NCI-H1930 (cell line): ENCODE measurements around the gene MOV10L1.
"Not testable (repeated sequence)": the region's sequence is repeated elsewhere in the genome, so short reads cannot be mapped to it uniquely, and the experiment has no call there.

Experiments
- DNase-seq, 2 experiments: peaks; one replicate each; lab custom pipeline; 2025; lab: John Stamatoyannopoulos, UW

MOV10L1 gene

DNA sequence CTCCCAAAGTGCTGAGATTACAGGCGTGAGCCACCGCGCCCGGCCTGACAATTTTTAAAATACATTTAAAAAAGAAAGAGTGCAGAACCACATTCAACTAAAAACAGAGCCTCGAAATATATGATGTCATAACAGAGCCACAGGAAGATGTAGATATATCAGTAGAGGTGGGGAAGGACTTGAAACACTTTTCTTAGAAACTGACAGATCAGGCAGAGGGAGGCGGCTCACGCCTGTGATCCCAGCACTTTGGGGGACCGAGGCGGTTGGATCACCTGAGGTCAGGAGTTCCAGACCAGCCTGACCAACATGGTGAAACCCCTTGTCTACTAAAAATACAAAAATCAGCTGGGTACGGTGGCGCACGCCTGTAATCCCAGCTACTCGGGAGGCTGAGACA lies 11.6 kb upstream of the MOV10L1 start:
- no peak for DNase-seq

DNA sequence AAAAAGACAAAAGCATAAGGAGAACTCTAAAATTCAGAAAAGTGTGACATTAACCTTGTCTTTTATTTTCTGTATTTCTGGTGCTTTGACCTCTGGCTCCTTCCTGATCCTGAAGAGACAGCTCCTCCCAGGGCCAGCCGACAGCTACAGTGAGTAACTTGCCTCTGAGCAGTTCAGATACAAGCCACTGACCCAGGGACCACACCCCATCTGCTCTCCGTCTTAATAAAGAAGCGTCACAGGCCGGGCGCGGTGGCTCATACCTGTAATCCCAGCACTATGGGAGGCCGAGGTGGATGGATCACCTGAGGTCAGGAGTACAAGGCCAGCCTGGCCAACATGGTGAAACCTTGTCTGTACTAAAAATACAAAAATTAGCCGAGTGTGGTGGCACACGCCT lies 11.0 kb upstream of the MOV10L1 start:
- no peak for DNase-seq

DNA sequence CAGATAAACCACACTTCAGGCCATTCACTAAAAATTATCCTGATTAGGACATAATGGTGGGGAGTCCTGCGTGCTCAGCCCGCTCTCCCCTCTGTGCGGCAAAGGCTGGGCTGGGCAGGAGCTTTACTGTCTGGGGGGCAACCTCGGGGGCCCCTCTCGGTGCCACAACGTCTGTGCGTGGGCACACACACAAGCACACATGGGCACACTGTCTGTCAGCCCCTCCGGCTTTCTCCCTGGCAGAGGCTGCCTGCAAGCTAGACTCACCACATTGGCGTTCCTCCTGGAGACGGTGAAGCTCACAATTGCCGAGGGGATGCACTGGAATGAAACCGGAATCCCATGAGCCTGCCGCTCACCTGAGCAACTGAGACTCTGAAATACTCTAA lies 9.7 kb upstream of the MOV10L1 start:
- DNase-seq, result no peak

DNA sequence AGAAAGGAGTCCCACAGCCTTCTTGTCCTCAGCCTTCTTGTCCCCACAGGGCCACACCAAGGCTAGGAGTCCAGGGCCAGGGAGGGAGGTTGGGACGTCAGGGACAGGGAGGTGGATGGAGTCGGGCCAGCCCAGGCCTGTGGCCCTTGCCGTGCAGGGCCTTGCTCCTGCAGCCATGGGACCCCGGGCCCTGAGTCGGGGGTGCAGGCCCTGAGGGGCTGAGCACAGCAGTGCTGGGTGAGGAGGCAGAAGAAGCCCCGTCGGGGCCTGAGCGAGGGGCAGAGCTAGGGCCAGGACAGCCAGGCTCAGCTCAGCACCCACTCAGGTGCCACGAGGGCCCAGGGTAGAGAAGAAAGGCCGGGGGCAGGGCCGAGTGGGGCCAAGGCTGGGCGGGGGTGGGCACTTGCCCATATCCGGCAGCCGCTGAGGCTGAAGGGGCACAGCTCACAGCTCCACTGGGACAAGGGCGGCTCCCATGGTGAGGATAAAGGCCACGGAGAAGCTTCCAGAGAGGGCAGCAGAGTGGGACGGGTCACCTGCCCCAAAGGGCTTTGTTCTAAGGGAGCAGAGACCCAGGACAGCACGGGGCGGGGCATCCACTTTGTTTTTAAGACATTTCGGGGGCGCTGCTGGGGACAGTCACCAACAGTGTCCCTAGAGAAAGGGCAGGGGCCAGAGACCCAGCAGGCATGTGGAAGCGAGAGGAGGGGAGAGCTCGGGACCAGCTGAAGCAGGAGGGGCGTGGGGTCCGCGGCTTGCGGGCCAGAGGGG lies 8.2 kb upstream of the MOV10L1 start:
- DNase-seq, result no peak

DNA sequence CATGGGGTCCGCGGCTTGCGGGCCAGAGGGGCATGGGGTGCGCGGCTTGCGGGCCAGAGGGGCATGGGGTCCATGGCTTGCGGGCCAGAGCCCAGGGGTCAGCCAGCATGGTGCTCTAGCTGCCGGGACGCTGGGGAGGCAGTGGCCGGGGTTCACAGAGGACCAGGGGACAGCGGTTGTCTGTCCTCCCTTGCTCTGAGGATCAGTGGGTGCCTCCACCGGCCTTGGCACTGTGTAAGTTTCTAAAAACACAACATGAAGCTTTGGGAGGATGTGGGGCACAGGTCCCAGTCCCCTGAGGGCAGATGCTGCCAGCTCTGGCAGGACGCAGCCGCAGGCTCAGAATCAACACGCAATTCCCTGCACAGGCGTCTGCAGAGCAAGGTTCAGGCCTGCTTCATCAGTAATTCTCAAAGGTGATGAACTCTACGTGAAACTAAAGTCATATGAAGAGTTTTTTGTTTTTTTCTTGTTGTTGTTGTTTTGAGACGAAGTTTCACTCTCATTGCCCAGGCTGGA lies 7.5 kb upstream of the MOV10L1 start:
- DNase-seq, result no peak

DNA sequence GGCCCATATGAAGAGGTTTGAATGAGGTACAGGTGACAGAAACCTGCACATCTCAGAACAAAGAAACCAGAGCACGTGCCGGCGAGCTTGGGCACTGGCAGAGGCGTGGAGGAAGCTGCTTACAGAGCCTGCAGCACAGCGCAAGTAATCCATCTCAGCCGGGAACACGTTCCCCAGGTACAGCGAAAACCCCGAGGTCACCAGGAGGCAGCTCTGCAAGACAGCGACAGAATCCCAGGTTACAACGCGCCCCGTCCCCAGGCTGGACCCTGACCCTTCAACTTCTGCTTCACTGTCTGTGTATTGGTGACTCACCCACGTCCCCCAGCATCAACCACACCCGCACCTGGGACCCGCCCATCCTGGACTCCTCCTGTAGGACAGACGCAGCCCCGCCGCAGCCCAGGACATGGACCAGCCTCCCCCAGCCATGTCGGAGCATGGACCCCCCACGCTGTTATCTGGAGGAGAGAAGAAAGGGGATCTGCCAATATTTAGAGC lies 6.8 kb upstream of the MOV10L1 start:
- DNase-seq, result no peak

DNA sequence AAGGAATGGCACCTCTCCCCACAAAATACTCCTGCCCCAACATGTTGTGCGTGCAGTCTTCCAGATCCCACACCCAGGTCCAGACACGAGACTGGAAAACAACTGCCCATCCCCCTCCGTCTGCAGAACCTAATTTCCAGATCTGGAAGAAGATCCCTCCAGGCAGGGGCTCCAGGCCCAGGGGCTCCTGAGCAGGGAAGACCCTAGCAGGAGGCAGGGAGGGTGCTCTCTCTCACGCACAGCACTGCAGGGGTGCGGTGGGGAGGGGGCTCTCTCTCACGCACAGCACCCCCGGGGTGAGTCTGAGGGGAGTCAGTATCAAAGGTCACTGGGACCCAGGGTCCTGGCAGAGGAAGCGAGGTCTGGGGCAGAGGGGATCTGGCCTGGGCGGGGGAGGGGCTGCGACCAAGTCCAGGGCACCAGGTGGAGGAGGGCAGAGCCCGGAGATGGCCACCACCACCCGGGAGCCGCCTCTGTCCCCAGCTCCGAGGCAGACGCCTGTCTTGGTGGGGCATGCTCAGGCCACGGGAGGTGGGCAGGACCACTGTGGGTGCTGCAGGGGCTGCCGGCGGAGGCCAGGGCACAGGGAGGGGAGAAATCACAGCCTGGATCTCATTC lies 6.2 kb upstream of the MOV10L1 start:
- no peak for DNase-seq

DNA sequence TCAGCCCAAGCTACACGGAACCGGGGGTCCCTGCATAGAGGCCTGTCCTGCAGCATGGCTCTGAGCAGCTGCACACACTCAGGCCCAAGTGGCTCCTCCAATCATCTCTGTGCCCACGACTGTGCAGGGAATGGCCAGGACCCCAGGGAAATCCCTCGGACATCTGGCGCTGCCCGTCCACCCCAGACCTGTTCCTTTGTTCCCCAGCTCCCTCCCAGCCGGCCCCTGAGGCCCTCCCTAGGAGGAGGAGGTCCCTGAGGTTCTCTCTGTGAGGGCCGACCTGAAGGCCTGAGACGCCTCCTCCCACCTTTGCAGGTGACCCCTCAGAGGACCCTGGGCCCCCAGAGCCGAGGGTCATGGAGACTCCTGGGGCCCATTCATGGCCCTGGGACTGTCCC lies 5.7 kb upstream of the MOV10L1 start:
- no peak for DNase-seq

DNA sequence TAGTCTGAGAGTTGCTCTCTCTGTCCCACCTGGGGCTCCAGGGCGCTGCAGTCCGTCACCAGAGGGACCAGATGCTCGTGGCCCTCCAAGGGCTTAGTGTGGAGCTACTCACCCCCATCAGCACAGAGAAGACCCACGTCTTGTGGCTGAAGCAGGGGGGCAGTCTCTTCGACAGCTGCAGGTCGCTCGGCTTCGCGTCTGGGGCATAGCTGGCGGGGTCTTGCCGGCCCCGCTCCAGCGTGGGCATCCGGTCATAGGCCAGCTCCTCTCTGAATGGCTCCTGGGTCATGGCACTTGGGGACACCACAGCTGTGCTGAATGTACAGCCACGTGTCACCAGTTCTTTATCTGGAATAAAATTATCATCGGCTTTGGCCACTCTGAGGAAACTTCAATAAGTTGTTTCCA lies 5.2 kb upstream of the MOV10L1 start:
- no peak for DNase-seq

DNA sequence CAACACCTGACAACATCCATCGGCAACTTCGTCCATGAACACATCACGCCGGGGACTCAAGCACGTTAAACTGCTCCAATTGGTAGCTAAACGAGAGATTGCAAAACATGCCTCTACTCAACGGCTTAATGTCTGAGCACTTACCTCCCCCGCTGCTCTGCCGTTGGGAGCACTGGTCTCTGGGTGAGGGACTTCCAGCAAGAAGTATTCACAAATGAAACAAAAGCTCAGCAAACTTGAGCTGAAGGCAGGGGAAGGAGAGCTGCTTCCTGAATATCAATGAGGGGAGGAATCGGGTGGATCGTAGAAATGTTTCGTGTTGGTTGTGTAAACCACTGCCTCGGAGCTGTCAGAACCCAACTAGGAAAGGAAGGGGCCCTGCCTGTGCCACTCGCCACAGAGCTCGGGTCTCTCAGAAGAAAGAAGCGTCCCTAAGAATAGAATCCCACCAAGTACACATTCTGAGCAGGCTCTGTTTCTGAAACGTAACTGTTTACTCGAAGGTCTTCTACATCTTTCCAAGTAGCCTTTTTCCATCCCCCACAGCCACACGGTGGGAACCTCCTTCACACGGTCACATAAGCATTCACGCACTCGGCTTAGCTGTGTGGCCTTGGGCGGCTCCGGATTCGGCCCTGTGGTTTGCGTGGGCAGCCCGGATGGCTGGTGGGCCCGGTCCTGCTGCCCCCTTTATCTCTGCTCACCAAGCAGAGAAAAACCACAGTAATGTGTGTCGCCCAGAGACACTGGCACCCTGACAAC lies 4.4 kb upstream of the MOV10L1 start, which contains the start of gene MLC1:
TSS of gene MLC1 (minus strand) at position 216 of the 762 bp plus-strand sequence. CDS start 524 bp downstream, outside the sequence.
- no peak for DNase-seq

DNA sequence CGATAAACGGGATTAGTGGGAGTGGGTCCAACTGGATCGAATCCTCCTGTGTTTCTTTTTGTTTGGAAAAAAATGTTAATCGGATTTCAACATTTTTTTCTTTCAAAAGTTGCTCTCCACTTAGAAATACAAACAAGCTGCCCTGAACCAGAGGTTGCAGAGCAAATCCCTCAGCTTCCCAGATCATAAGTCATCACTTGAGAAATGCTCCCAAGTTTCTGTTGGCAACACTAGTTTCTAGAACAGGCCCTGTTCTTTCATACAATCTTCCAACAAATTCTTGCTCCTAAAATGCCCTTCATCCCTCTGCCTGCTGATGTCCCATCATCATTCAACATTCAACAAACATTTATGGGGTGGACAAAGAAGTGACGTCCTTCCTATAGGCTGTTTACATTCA lies 3.3 kb upstream of the MOV10L1 start:
- no peak for DNase-seq

DNA sequence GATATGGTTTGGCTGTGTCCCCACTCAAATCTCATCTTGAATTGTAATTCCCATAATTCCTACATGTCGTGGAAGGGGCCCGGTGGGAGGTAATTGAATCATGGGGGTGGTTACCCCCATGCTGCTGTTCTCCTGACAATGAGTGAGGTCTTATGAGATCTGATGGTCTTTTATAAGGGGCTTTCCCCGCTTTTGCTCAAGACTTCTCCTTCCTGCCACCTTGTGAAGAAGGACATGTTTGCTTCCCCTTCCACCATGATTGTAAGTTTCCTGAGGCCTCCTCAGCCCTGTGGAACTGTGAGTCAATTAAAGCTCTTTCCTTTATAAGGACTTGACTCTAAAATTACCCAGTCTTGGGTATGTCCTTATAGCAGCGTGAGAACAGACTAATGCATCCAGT lies 2.8 kb upstream of the MOV10L1 start:
- DNase-seq, result not testable (repeated sequence)

DNA sequence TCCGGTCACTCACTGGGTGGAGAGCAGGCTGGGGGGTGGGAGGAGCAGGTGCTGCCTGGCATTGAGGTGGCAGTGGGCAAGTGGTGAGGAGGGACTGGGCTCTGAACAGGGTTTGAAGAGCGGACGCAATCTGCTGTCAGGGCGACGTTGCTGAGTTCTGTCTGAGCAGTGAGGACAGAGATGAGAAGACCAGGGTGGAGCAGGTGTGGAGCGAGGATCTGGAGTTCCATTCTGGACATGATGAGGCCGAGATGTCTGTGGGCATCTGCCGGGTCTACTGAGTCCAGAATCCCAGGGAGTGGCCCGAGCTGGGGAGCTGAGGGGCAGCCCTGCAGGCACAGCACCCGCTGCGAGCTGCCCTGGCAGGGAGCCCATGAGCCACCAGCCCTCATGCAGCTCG lies 2.2 kb upstream of the MOV10L1 start:
- DNase-seq, result no peak

DNA sequence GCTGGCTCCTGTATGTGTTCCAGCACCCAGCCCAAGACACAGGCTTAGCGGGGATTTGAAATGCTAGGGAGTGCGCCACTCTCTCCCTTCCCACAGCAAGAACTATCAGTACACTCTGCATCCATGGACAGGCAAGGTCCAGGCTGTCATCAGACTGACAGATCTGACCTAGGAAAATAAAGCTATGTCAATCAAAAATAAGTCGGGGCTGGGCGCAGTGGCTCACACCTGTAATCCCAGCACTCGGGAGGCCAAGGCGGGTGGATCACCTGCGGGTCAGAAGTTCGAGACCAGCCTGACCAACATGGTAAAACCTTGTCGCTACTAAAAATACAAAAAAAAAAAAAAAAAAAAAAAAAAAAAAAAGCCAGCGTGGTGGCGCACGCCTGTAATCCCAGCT lies 1.7 kb upstream of the MOV10L1 start:
- no peak for DNase-seq

DNA sequence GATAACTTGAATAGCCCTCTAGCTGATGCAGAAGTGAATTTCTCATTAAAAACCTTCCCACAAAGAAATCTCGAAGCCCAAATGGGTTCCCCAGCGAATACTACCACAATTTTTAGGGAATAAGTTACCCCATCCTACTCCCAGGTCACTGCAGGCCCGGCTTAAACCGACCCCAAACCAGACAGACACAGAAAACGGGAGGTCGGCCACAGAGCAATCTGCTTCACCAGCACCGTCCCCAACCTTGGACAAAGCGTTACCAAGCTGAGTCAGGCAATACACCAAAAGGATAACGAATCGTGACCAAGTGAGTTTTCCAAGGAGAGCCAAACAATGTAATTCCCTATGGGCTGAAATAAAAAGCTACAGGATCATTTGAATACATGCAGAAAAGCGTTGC lies 575 bp upstream of the MOV10L1 start:
- no peak for DNase-seq

DNA sequence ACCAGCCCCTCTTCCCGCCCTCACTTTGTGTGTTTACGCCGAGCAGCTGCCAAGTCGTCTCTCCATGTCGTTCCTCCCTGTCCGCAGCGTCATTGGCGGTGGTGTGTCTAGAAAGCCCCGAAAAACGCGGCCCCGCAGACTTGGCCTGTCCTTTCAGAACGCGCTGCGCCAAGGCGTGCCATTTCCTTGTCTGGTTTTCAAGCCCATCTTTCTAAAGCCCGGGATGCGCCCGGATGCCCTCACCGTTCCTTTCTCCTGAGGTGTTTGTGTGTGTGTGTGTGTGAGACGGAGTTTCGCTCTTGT lies 557 bp downstream of the MOV10L1 start:
- no peak for DNase-seq

DNA sequence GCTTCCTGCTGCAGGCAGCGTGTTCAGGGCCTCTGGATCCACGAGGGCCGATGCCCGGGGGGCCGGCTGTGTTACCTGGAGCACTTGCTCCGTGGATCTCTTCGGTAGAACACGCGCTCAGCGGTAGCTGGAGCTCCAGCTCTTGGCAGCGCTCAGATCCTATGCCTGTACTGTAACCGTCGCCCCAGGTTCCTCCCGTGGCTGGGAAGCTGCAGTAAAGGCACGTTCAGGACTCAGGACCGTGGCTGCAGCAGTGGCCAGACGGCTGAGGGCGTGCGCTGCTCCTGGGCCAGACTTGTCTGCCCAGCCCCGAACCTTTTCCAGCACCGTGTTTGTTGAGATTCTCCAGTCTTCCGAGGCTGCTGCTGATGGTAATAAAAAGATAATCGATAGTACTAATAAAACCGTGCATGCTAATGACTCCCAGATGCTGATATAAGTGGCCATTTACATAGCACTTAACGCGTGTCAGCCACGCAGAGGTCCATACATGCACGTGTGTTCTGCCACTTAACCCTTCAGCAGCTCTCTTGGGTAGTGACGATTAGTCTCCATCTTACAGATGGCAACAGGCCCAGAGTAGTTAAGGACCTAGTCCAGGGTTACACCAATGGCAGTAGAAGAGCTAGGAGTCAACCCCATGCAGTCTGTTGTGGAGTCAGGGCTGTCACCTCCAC lies 1.4 kb downstream of the MOV10L1 start:
- no peak for DNase-seq

DNA sequence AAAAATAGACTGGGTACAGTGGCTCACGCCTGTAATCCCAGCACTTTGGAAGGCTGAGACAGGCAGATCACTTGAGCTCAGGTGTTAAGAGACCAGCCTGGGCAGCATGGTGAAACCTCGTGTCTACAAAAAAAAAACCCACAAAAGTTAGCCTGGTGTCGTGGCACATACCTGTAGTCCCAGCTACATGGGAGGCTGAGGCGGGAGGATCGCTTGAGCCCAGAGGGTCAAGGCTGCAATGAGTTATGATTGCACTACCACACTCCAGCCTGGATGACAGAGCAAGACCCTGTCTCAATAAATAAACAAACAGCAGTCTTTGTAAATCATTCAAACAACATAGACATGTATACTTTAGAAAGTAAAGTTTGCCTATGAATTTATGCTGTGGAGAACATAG lies 2.5 kb downstream of the MOV10L1 start:
- DNase-seq, result no peak

DNA sequence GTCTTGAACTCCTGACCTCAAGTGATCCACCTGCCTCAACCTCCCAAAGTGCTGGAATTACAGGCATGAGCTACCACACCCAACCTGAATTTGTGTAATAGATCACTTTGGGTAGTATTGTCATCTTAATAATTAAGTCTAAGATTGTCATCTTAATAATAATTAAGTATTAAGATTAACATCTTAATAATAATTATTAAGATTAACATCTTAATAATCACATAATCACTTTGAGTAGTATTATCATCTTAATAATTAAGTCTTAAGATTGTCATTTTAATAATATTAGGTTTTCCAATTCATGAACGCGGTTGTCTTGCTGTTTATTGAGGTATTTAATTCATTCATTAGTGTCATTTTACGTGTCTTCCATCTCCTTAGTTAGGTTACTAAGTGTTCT lies 8.2 kb downstream of the MOV10L1 start:
- DNase-seq, result no peak

DNA sequence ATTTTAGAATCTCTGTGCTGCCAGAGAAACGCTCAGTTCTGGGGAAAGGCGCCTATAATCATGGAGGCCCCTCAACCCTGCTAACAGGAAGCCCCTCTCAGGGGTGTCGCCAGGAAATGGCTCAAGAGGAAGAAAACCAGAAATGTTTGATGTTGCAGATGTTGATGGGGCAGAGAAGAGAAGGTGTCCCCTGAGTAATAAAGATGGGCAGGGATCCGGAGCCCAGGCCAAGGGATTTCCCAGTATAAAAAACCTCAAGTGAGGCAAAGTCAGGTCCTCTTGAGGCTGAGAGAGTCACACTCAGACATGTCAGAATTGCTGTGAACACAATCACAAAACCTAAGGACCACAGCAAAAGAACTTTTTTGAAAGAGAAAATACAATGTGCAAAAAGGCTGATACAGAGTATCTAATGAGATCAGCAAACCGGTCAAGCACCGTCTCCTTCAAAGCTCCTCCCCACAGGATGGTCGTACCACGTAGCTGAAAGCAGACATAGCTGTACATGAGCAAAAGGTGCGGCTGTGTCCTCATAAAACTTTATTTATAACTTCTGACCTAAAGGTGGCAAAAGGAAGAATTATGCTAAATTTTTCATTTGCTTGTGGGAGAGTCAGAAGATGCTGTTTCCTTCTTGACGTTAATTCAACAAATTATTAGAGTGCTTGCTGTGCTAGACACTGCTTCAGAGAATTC lies 12.2 kb downstream of the MOV10L1 start:
- DNase-seq, result no peak

DNA sequence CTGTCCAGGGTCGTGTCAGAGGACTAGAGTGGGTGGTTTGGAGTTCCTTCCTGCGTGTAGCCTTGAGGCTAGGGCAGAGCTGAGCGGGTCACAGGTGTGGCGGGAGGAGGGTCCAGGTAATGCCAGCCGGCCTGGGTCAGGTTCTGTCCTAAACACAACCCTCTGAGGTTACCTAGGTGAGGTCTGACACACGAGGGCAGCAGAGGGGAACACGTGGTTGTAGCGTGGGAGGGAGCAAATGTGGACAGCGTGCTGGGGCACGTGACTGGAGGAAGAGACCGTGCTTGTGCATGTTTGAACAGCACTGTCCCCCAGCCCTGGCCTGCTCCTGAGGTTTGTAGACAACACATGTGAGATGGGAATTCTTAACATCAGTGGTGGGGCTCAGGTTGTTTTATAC lies 13.1 kb downstream of the MOV10L1 start:
- DNase-seq, result no peak

DNA sequence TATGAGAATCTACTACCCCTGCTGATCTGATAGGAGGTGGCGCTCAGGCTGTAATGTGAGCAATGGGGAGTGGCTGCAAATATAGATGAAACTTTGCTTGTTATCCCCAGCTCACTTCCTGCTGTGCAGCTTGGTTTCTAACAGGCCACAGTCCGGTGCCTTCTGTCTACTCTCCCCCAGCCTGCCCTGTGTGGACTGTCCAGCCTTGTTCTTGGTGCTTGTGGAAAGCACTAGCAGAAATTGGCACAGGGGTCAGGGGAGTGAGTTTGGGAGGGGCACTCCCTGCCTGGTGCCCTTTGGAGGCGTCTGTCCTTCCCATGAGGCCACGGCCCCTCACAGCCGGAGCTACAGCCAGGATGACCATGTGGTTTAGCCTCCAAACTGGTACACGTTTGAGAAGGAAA lies 14.3 kb downstream of the MOV10L1 start:
- no peak for DNase-seq
